Testis (tissue), 2 donors: ENCODE data around the gene ANKRD31.

ENCODE experiments used
- CTCF ChIP-seq, 3 experiments: fragments of 450-650 bp in 2 of 3; fragments of 200-600 bp in 1 of 3; sonication (generic) in 1 of 3; IDR thresholded peaks; one replicate each; pipeline ENCODE4 v1.5.1; 2016 to 2019; ENCODE audit warnings: antibody characterized with exemption in 3 of 3, mild to moderate bottlenecking in 2 of 3, moderate library complexity in 1 of 3
- POLR2A ChIP-seq: fragments of 450-650 bp; IDR thresholded peaks from one replicate; pipeline ENCODE4 v1.6.1; 2017; ENCODE audit warnings: antibody characterized with exemption, mild to moderate bottlenecking, moderate library complexity

DNA sequence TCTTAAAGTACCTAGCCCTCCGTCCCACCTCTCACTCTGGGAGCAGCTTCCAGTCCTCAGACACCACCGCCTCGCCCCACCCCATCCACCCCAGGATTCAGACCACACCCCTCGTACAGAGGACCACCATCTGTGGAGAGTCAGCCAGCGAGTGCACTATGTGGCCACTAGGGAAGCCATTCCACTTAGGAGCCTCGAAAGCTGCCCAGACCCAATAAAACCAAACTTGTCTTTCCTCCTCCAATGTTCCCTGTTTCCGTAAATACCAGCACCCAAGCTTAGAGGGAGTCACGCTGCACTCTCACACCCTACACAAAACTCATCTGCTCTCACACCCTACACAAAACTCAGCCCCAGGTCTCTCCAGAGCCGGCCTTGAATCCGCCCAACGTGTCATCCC is 186.3 kb downstream of the ANKRD31 start:
- TF ChIP-seq POLR2A: no peak
- TF ChIP-seq CTCF (IDR thresholded peaks at IDR 0.05): peak in 1 of 3 experiments; percentile 15
